Nephron progenitor cell (in vitro differentiated cells): ENCODE measurements around the gene XIST.

ENCODE experiments used
- DNase-seq: peaks from one replicate; pipeline ENCODE4 v3.0.0; 2021
- H3K27ac Mint-ChIP-seq: 2 replicates; pipeline ENCODE4 v1.8.0; 2021; ENCODE audit warnings: mild to moderate bottlenecking, moderate library complexity, mixed read lengths
- H3K27me3 Mint-ChIP-seq: 2 replicates; pipeline ENCODE4 v1.8.0; 2021; ENCODE audit warnings: mild to moderate bottlenecking, low read depth, mixed read lengths; ENCODE audit not compliant: poor library complexity
- H3K36me3 Mint-ChIP-seq: 2 replicates; pipeline ENCODE4 v1.8.0; 2021; ENCODE audit warnings: low read depth, mixed read lengths
- H3K4me1 Mint-ChIP-seq: 2 replicates; pipeline ENCODE4 v1.8.0; 2021; ENCODE audit warnings: mixed read lengths
- H3K4me3 Mint-ChIP-seq: 2 replicates; pipeline ENCODE4 v1.8.0; 2021; ENCODE audit warnings: mild to moderate bottlenecking, moderate library complexity, mixed read lengths
- H3K9me3 Mint-ChIP-seq: 2 replicates; pipeline ENCODE4 v1.8.0; 2021; ENCODE audit warnings: mild to moderate bottlenecking, moderate library complexity, mixed read lengths
- CTCF ChIP-seq: fragments of 200-600 bp; sonication (generic); IDR thresholded peaks from 2 replicates; pipeline ENCODE4 v1.5.0; 2021; ENCODE audit warnings: antibody characterized with exemption

Gene XIST

GRCh38 chrX:73842541-73843234 lies 9.8 kb downstream of the XIST start:
- Mint-ChIP-seq H3K27ac (no peak overlapping the region), H3K36me3 (no peaks in the 10 kb centered on the region), H3K27me3 (no peaks in the 10 kb centered on the region), H3K4me1 (no peaks in the 10 kb centered on the region), H3K4me3 (no peak overlapping the region), H3K9me3 (no peaks in the 10 kb centered on the region)
- DNase-seq = no peak
- TF ChIP-seq CTCF = no peak

GRCh38 chrX:73841337-73841736 lies 11.2 kb downstream of the XIST start:
- Mint-ChIP-seq H3K4me3 (no peak overlapping the region), H3K36me3 (no peaks in the 10 kb centered on the region), H3K4me1 (no peaks in the 10 kb centered on the region), H3K9me3 (no peaks in the 10 kb centered on the region), H3K27me3 (no peaks in the 10 kb centered on the region), H3K27ac (no peak overlapping the region)
- DNase-seq = no peak
- TF ChIP-seq CTCF = no peak

- Mint-ChIP-seq H3K4me3 (no peak overlapping the region), H3K36me3 (no peaks in the 10 kb centered on the region), H3K4me1 (no peaks in the 10 kb centered on the region), H3K9me3 (no peaks in the 10 kb centered on the region), H3K27ac (no peak overlapping the region), H3K27me3 (no peaks in the 10 kb centered on the region)
- no peak for DNase-seq
- TF ChIP-seq CTCF = no peak
These were observed 12.2 kb downstream of the XIST start for GRCh38 chrX:73840120-73840924.

- no peak for DNase-seq
- no peak overlapping the region for H3K27ac Mint-ChIP-seq
- no peak for TF ChIP-seq CTCF
- no peaks in the 10 kb centered on the region for H3K27me3 Mint-ChIP-seq
- H3K4me3 Mint-ChIP-seq = no peak overlapping the region
- no peaks in the 10 kb centered on the region for H3K4me1 Mint-ChIP-seq
- H3K36me3 Mint-ChIP-seq = no peaks in the 10 kb centered on the region
- H3K9me3 Mint-ChIP-seq = no peaks in the 10 kb centered on the region
These were observed 13.4 kb downstream of the XIST start for GRCh38 chrX:73839152-73839551.

GRCh38 chrX:73838123-73838522 lies 14.4 kb downstream of the XIST start:
- H3K4me1 Mint-ChIP-seq = no peaks in the 10 kb centered on the region
- H3K9me3 Mint-ChIP-seq = no peaks in the 10 kb centered on the region
- H3K4me3 Mint-ChIP-seq = no peak overlapping the region
- TF ChIP-seq CTCF = no peak
- DNase-seq = no peak
- H3K36me3 Mint-ChIP-seq = no peaks in the 10 kb centered on the region
- H3K27me3 Mint-ChIP-seq = no peaks in the 10 kb centered on the region
- no peak overlapping the region for H3K27ac Mint-ChIP-seq
